BJ (cell line): Measurements from ENCODE around the gene MAP2K7. TPM values are rescaled to one million over a fixed set of nuclear protein-coding genes. Genes with fewer than 3 reads are reported as not detected.

Experiments
- CTCF ChIA-PET: fragments of 350-600 bp; formaldehyde crosslinking; extraction: SDS; loops from one replicate; lab custom pipeline; 2021; ENCODE audit warnings: antibody characterized with exemption, inconsistent platforms; lab: Yijun Ruan, JAX
- POLR2A ChIA-PET: fragments of 300-600 bp; sonication (Branson Sonifier 250); formaldehyde crosslinking; extraction: SDS; loops from one replicate; lab custom pipeline; 2021; ENCODE audit warnings: antibody characterized with exemption; lab: Charles Lee
- DNase-seq: peaks from one replicate; pipeline ENCODE4 v3.0.0-alpha.2; 2011; ENCODE audit warnings: low read depth
- H3K27me3 ChIP-seq: 2 replicates; pipeline ENCODE4 v1.6.0; 2011; ENCODE audit warnings: low read length; ENCODE audit not compliant: control insufficient read depth, insufficient read depth
- H3K36me3 ChIP-seq: 2 replicates; pipeline ENCODE4 v1.5.1; 2011; ENCODE audit warnings: low read length; ENCODE audit not compliant: control insufficient read depth, insufficient read depth
- H3K4me3 ChIP-seq: 2 replicates; pipeline ENCODE4 v1.5.1; 2011; ENCODE audit warnings: low read depth, mild to moderate bottlenecking, control low read depth, low read length
- CTCF ChIP-seq: IDR thresholded peaks from 2 replicates; pipeline ENCODE4 v1.5.1; 2011; ENCODE audit warnings: low read depth, mild to moderate bottlenecking, control low read depth, inconsistent platforms, low read length, moderate library complexity; ENCODE audit not compliant: insufficient read depth
- polyA plus RNA-seq: library from polyadenylated mRNA; depleted of rRNA; stranded (reverse); fragments of >200 nt; gene quantifications from 2 replicates; pipeline ENCODE4 v1.2.3, GENCODE V29; 2011

Gene MAP2K7
- polyA plus RNA-seq, 1 experiment: 8.0 TPM

DNA sequence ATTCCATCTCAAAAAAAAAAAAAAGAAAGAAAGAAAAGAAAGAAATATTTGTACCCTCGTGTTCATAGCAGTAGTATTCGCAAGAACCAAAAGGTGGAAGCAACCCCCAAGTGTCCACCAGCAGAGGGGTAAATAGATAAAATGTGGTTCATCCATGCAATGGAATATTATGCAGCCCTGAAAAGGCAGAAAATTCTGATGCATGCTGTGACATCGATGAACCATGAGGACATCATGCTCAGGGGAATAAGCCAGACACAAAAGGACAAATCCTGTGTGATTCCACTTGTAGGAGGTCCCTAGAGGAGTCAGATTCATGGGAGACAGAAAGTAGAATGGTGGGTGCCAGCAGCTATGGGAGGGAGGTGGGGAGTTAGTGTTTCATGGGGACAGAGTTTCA, 21.8 kb upstream of the MAP2K7 start:
- H3K4me3 ChIP-seq: no peak overlapping the region
- no peak for DNase-seq
- H3K36me3 ChIP-seq: no peaks in the 10 kb centered on the region
- POLR2A ChIA-PET: no interaction called here
- TF ChIP-seq CTCF: no peak
- CTCF ChIA-PET: interaction anchor here (1.5 to 1.7 kb wide), 2 partner anchors 13 to 18 kb away, joined by 3 to 9 read pairs; no protein-coding TSS in a partner anchor
- no peaks in the 10 kb centered on the region for H3K27me3 ChIP-seq

DNA sequence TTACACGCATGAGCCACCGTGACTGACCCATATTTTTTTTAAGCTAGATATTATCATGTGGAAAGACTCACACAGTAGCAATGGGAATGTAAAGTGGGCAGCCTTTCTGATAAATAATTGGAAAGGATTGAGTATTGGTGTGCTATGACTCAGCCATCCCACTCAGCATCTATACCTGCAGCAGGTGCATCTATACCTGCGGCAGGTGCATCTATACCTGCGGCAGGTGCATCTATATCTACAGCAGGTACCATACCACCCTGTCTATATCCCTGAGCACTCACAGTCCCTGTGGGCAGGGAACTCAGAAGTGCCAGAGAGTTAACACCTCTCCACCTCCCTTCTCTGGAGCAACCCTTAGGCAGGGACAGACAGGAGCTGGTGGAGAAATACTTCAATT, 20.6 kb upstream of the MAP2K7 start:
- ChIA-PET CTCF (interaction anchor here (5.8 kb wide), 1 partner anchor 14 kb away, joined by 24 read pairs; no protein-coding TSS in a partner anchor), POLR2A (no interaction called here)

GRCh38 chr19:7883796-7884570, 19.7 kb upstream of the MAP2K7 start:
- Histone ChIP-seq H3K36me3 (no peaks in the 10 kb centered on the region), H3K27me3 (no peaks in the 10 kb centered on the region), H3K4me3 (no peak overlapping the region)
- ChIA-PET POLR2A (no interaction called here), CTCF (interaction anchor here (5.8 kb wide), 1 partner anchor 15 kb away, joined by 24 read pairs; no protein-coding TSS in a partner anchor)
- DNase-seq: no peak
- TF ChIP-seq CTCF: no peak

More for the DNA sequence above, 20.6 kb upstream of the MAP2K7 start:
- DNase-seq: no peak
- Histone ChIP-seq H3K27me3 (no peaks in the 10 kb centered on the region), H3K4me3 (no peak overlapping the region), H3K36me3 (no peaks in the 10 kb centered on the region)
- no peak for TF ChIP-seq CTCF

- no peak for TF ChIP-seq CTCF
- H3K27me3 ChIP-seq: no peaks in the 10 kb centered on the region
- H3K4me3 ChIP-seq: no peak overlapping the region
- no peak for DNase-seq
- CTCF ChIA-PET: interaction anchor here (0.7 to 5.8 kb wide), 4 partner anchors 17 to 59 kb away, joined by 3 to 24 read pairs (median 4); partner anchors contain the start of gene MAP2K7
- no peaks in the 10 kb centered on the region for H3K36me3 ChIP-seq
- POLR2A ChIA-PET: no interaction called here
Measured at GRCh38 chr19:7885818-7886217, 17.9 kb upstream of the MAP2K7 start.

- DNase-seq: no peak
- POLR2A ChIA-PET: interaction anchor here (0.6 kb wide), 1 partner anchor 18 kb away, joined by 4 read pairs; no protein-coding TSS in a partner anchor
- Histone ChIP-seq H3K27me3 (no peaks in the 10 kb centered on the region), H3K4me3 (no peak overlapping the region), H3K36me3 (no peaks in the 10 kb centered on the region)
- CTCF ChIA-PET: interaction anchor here (0.6 to 5.8 kb wide), 4 partner anchors 16 to 35 kb away, joined by 3 to 24 read pairs (median 4); partner anchors contain the start of gene MAP2K7
- TF ChIP-seq CTCF: no peak
Measured at GRCh38 chr19:7887408-7888144, 16.1 kb upstream of the MAP2K7 start.
